GM19025 (cell line): Measurements from ENCODE around the gene KIF21B.
A peak's percentile ranks its signal among the peaks of the same experiment; 100 is the strongest.
"Not testable (repeated sequence)": the region's sequence is repeated elsewhere in the genome, so short reads cannot be mapped to it uniquely, and the experiment has no call there.

Experiments used
- ATAC-seq: cut with Tn5 transposase; IDR thresholded peaks from one replicate; pipeline ENCODE4 v1.9.1; 2021; ENCODE audit warnings: mild to moderate bottlenecking, low read depth, moderate library complexity; ENCODE audit not compliant: unreplicated experiment

KIF21B gene

GRCh38 chr1:200975458-200975857 is 48.1 kb downstream of the KIF21B start:
- ATAC-seq, result no peak

GRCh38 chr1:200974711-200975110 is 48.8 kb downstream of the KIF21B start:
- no peak for ATAC-seq

- ATAC-seq, result no peak
Measured at GRCh38 chr1:200973937-200974657, 49.4 kb downstream of the KIF21B start.

- no peak for ATAC-seq
Measured at GRCh38 chr1:200972985-200973742, 50.4 kb downstream of the KIF21B start.

DNA sequence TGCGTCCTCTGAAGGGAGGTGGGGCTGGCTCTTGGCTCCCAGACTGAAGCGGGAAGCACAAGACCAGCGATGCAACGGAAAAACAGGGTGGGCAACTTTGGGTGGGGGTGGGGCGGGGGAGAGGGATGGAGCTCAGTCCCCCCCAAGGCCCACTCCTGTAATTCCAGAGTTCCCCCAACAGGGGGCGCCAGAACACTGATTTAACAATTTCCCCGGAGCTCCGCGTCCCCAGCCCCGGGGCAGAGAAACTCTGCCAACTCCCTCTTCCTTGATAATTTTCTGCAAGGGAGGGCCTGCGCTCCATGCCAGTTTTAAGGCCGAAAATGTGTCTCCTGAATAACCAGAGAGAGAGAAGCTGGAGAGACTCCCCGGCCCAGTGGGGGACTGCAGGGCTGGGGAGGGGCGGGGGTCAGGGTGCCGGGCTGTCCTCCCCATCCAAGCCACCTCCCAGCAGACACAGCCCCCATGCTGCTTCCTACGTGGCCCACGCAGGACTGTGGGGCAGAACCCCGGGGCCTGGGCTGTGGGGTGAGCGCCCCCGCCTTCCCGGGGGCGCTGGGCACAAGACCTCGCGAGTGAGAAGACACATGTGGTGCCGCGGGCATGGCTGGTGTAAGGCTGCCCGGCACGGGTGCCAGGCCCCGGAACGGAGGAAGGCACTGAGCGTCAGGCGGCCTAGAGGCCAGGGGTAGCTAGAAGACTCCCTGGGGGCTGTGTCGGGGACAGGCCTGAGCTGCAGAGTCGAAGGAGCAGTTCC is 51.4 kb downstream of the KIF21B start:
- no peak for ATAC-seq

DNA sequence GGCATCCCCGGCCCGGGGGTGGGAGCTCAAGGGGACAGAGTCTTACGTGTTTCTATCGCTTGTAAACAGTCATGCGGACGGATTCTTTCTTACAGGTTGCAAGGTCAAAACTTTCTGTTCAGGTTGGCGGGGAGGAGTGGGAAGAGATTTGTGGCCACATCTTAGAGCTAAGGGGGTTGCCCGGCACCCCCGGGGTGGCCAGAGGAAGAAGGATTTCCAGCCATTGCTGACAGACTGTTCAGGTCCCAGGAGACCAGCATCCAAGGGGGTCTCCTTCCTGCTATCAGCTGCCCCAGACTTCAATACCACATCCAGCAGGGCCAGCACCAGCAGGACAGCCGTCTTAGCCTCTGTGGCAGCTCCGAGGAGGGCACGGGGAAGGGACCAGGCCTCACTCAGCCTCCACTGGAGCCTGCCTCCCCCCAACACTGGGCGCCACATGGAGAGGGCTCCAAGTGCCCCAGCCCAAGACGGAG is 52.0 kb downstream of the KIF21B start:
- ATAC-seq, result peak; percentile 46

DNA sequence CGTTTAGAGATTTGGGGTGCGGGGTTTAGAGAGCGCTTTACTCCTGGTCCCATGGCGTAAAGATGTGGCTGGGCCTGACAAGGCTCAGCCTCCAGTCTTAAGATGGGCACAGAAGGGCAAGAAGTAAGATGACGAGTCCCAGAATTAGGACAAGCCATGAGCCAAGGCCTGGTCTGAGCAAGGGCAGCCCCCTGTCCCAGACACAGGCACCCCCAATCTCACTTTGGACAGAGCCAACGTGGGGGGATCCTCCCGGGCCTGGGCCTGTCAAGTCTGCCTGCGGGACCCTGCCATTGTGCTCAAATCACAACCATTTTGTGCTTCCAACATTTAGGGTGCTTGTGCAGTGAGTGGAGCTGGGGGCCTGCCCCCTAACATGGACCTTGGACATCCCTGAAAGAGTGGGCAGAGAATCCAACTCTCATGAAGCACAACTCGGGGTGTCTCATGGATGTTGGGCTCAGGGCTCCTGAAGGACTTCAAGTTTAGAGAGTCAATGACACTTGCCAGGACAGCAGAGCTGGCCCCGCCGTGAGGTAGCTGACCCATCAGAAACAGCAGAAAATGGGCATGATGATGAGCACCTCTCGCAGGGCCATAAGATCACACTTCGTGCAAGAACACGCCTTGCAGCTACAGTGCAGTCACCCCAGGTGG is 52.6 kb downstream of the KIF21B start:
- ATAC-seq, result no peak

GRCh38 chr1:200969726-200970561 is 53.6 kb downstream of the KIF21B start:
- ATAC-seq, result peak; percentile 83

- no peak for ATAC-seq
Measured at GRCh38 chr1:200968469-200969410, 54.8 kb downstream of the KIF21B start.

DNA sequence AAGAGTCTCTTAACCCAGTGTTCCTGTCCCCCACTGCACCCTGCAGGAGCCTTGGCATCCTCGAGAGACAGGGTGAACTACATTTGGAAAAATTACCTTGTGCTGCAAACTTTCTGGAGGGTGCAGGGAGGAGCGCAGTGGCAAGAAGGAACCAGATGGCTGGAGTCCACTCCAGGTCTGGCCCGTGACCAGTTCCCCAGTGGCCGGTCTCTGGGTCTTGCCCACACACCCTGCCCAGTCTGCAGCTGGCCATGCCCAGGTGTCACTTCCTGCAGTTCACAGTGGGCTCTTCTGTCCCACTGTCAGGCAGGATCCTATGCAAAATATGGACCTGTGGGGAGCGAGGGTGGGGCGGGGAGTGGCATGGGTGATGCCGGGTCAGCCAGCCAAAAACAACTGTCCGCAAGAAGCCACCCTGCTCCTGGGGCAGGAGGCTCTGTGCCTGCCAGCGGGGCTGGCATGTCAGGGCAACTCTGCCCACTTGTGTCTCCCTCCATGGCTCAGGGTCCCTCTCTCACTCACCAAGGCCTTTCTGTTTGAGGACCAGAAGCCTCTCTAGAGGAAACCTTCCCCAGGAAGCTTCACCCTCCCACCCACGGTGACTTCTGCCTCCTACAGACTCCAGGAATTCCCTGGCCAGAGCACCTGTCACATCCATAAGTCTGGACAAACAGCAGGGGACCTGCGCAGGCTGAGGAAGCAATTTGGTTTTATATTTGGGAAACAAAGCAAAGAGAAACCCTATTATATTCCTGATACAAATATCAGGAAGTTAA is 55.6 kb downstream of the KIF21B start:
- no peak for ATAC-seq

GRCh38 chr1:200966934-200967333 is 56.6 kb downstream of the KIF21B start:
- ATAC-seq, result no peak

DNA sequence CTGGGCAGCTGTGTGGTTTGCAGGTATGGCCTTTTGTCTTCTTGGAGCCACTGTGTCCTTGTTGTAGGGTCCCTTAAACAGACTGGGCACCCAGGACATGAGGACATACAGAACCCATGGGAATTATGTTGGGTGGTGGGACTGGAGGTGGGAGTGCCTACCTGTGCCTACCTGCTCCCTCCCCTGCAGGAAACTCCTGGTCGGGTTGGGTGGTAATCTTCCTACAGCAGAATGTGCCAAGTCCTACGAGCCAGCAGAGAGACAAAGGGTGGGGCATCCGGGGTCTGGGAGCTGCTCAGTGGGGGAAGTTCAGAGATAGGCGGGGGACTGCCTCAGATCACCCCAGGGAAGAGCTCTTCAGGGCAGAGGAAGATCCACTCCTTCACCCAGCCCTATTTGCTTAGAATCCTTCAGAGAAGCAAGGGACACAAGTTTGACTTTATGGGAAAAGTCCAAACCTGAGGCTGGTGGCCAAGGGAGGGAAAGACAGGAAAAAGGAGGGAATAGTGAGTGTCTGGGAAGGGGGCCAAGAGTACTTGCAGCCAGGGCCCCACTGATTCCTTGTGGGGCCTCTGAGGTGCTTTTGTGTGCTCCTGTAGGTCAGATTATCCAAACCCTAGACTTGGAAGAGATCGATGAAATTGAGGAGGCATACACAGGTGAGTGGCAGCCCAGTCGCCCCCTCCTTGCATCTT is 58.3 kb downstream of the KIF21B start:
- ATAC-seq, result no peak

GRCh38 chr1:200963888-200964287 is 59.6 kb downstream of the KIF21B start:
- not testable (repeated sequence) for ATAC-seq

GRCh38 chr1:200963076-200963475 is 60.4 kb downstream of the KIF21B start:
- ATAC-seq, result no peak

- no peak for ATAC-seq
Measured at GRCh38 chr1:200962631-200963030, 60.9 kb downstream of the KIF21B start.

DNA sequence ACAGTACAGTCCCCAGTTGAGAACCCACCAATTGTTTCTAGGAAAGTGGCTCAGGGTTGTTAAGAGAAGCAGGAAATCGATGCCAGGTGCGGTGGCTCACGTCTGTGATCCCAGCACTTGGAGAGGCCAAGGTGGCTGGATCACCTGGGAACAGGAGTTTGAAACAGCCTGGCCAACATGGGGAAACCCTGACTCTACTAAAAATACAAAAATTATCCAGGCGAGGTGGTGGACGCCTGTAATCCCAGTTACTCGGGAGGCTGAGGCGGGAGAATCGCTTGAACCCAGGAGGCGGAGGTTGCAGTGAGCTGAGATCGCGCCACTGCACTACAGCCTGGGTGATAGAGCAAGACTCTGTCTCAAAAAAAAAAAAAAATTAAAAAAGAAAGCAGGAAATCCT is 61.4 kb downstream of the KIF21B start:
- not testable (repeated sequence) for ATAC-seq

GRCh38 chr1:200960948-200961340 is 62.6 kb downstream of the KIF21B start:
- no peak for ATAC-seq
